K562 (cell line): ENCODE data around the gene DBNDD2. TPM values are rescaled to one million over a fixed set of nuclear protein-coding genes. Genes with fewer than 3 reads are reported as not detected.

Experiments
- ATF2 ChIP-seq: sonication (generic); formaldehyde crosslinking; IDR thresholded peaks from 2 replicates; pipeline ENCODE4 v1.8.1; 2022; ENCODE audit warnings: missing genetic modification reagents
- CBX1 ChIP-seq: sonication (generic); IDR thresholded peaks from 2 replicates; pipeline ENCODE4 v1.6.1; 2016; ENCODE audit warnings: antibody characterized with exemption, low read depth, mild to moderate bottlenecking
- CEBPB ChIP-seq: fragments of 450-650 bp; IDR thresholded peaks from 2 replicates; pipeline ENCODE4 v1.6.1; 2016; ENCODE audit warnings: missing genetic modification characterization, missing compliant biosample characterization
- CXXC5 ChIP-seq: fragments of 250-450 bp; sonication (Bioruptor Pico); IDR thresholded peaks from 2 replicates; pipeline ENCODE4 v1.8.0; 2022; ENCODE audit warnings: inconsistent platforms, mild to moderate bottlenecking, moderate library complexity
- FOSL1 ChIP-seq: fragments of 200-800 bp; sonication (Bioruptor generic); conservative IDR thresholded peaks from 2 replicates; pipeline ENCODE4 v1.6.1; 2016; ENCODE audit warnings: missing genetic modification characterization, missing compliant biosample characterization
- FOXP1 ChIP-seq: sonication (generic); formaldehyde crosslinking; IDR thresholded peaks from 2 replicates; pipeline ENCODE4 v1.8.0; 2022; ENCODE audit warnings: mild to moderate bottlenecking, missing genetic modification reagents
- HMGN3 ChIP-seq: IDR thresholded peaks from 2 replicates; pipeline ENCODE4 v1.6.1; 2011; ENCODE audit warnings: borderline replicate concordance, low read depth, mild to moderate bottlenecking, mixed read lengths, low read length; ENCODE audit not compliant: insufficient read length; ENCODE audit errors: extremely low read depth
- MCM5 ChIP-seq: fragments of 450-650 bp; IDR thresholded peaks from 2 replicates; pipeline ENCODE4 v1.6.1; 2016; ENCODE audit warnings: low read depth
- MEF2A ChIP-seq: IDR thresholded peaks from 2 replicates; pipeline ENCODE4 v1.6.1; 2011; ENCODE audit warnings: low read depth, mild to moderate bottlenecking, low read length, moderate library complexity; ENCODE audit not compliant: control insufficient read depth
- MLLT1 ChIP-seq, 2 experiments: fragments of 450-650 bp; IDR thresholded peaks; 2 replicates each; pipeline ENCODE4 v1.6.1; 2016
- MTA1 ChIP-seq: fragments of 450-650 bp; IDR thresholded peaks from 2 replicates; pipeline ENCODE4 v1.6.1; 2017; ENCODE audit warnings: borderline replicate concordance
- MYBL2 ChIP-seq, 2 experiments: fragments of 450-650 bp in 1 of 2; sonication (generic) in 1 of 2; formaldehyde crosslinking in 1 of 2; IDR thresholded peaks; 2 replicates each; pipeline versions ENCODE4 v1.6.1 to v1.8.1; 2017 to 2022; ENCODE audit warnings: borderline replicate concordance in 1 of 2, inconsistent platforms in 1 of 2, low read depth in 1 of 2, mild to moderate bottlenecking in 1 of 2, missing genetic modification reagents in 1 of 2, moderate library complexity in 1 of 2
- RFX5 ChIP-seq: IDR thresholded peaks from 2 replicates; pipeline ENCODE4 v1.6.1; 2011; ENCODE audit warnings: low read depth, mild to moderate bottlenecking, improper control_type of control experiment, low read length
- SRSF1 ChIP-seq: fragments of 200-400 bp; formaldehyde crosslinking; IDR thresholded peaks from 2 replicates; pipeline ENCODE4 v1.6.1; 2017; ENCODE audit warnings: mild to moderate bottlenecking, low read depth, low read length, moderate library complexity
- XRCC5 ChIP-seq: fragments of 200-400 bp; formaldehyde crosslinking; IDR thresholded peaks from 2 replicates; pipeline ENCODE4 v1.6.1; 2017; ENCODE audit warnings: low read depth, mild to moderate bottlenecking, low read length
- ZBTB8A ChIP-seq: fragments of 450-650 bp; IDR thresholded peaks from 2 replicates; pipeline ENCODE4 v1.6.1; 2018; ENCODE audit warnings: mild to moderate bottlenecking, moderate library complexity; ENCODE audit not compliant: partially characterized antibody
- ZBTB9 ChIP-seq: fragments of 450-650 bp; formaldehyde crosslinking; IDR thresholded peaks from 2 replicates; pipeline ENCODE4 v1.4.0; 2020; ENCODE audit warnings: mild to moderate bottlenecking, moderate library complexity
- ZFP36 ChIP-seq: fragments of 150-350 bp; IDR thresholded peaks from 2 replicates; pipeline ENCODE4 v1.6.1; 2018; ENCODE audit warnings: low read length, low read depth; ENCODE audit not compliant: partially characterized antibody
- ZNF277 ChIP-seq: fragments of 250-450 bp; sonication (Bioruptor Pico); IDR thresholded peaks from 2 replicates; pipeline ENCODE4 v1.8.0; 2022; ENCODE audit warnings: inconsistent platforms, mild to moderate bottlenecking, moderate library complexity, borderline replicate concordance
- ZNF436 ChIP-seq: fragments of 250-450, 450-650 bp; sonication (Bioruptor Pico); formaldehyde crosslinking; IDR thresholded peaks from 2 replicates; pipeline ENCODE4 v1.7.0; 2020; ENCODE audit warnings: mild to moderate bottlenecking
- ZNF551 ChIP-seq: fragments of 250-450 bp; sonication (Bioruptor Pico); IDR thresholded peaks from 2 replicates; pipeline ENCODE4 v1.5.0; 2021; ENCODE audit warnings: mild to moderate bottlenecking, moderate library complexity
- ZNF586 ChIP-seq: fragments of 450-650 bp; formaldehyde crosslinking; conservative IDR thresholded peaks from 2 replicates; pipeline ENCODE4 v1.4.0; 2020; ENCODE audit warnings: mild to moderate bottlenecking, moderate library complexity
- ZSCAN29 ChIP-seq: fragments of 450-650 bp; IDR thresholded peaks from 2 replicates; pipeline ENCODE4 v1.6.1; 2017
- polyA plus RNA-seq, 8 experiments: library from polyadenylated mRNA; depleted of rRNA in 4 of 8; stranded (reverse) in 5 of 8; unstranded in 3 of 8; fragments of >200 nt; fragmentation: Nextera tagmentation in 2 of 8; fragmentation: Illumina TruSeq in 1 of 8; extraction: Ambion mirVana in 2 of 8; extraction: Trizol in 1 of 8; gene quantifications; 2 replicates each; pipeline versions ENCODE4 v1.2.1 to v1.2.3, GENCODE V29; 2011 to 2014; ENCODE audit warnings: inconsistent platforms in 1 of 8, missing spikeins in 1 of 8
- total RNA-seq, 7 experiments: library from RNA; depleted of rRNA in 6 of 7; stranded (reverse); fragments of >200 nt in 6 of 7; fragmentation: Illumina TruSeq in 2 of 7; extraction: Trizol in 2 of 7; gene quantifications; 2 replicates each; pipeline versions ENCODE4 v1.2.1 to v1.2.3, GENCODE V29; 2011 to 2021; ENCODE audit warnings: low replicate concordance in 1 of 7

DBNDD2 gene
- total and polyA plus RNA-seq, 9 of the 15 experiments (the other 6 are each of a cell fraction or from before 2014, with no cell fraction given), result 12.8 to 64.0 (median 35.8) TPM

GRCh38 chr20:45427236-45428149, 19.4 kb downstream of the DBNDD2 start (continued):
- TF ChIP-seq MLLT1 (IDR thresholded peaks at IDR 0.05), result no peak
- TF ChIP-seq CBX1, result no peak
- TF ChIP-seq MEF2A, result no peak
- TF ChIP-seq MCM5, result no peak
- no peak for TF ChIP-seq ZNF551
- no peak for TF ChIP-seq ATF2 (CRISPR knock-in tag)
- no peak for TF ChIP-seq FOXP1
- no peak for TF ChIP-seq MYBL2 (IDR thresholded peaks at IDR 0.05; ENCODE audit: low read depth)
- TF ChIP-seq MYBL2 (CRISPR knock-in tag; IDR thresholded peaks at IDR 0.05; ENCODE audit: borderline replicate concordance), result no peak
- no peak for TF ChIP-seq ZBTB8A
- no peak for TF ChIP-seq ZNF277 (CRISPR knock-in tag)
- TF ChIP-seq MTA1, result no peak
- TF ChIP-seq SRSF1, result no peak
- TF ChIP-seq CEBPB (tag), result peak; percentile 83
- TF ChIP-seq RFX5, result no peak
- no peak for TF ChIP-seq XRCC5
- TF ChIP-seq ZFP36, result peak; percentile 70
- peak; percentile 74 for TF ChIP-seq CXXC5 (CRISPR knock-in tag)
- no peak for TF ChIP-seq ZBTB9 (CRISPR knock-in tag)
- no peak for TF ChIP-seq ZNF436 (CRISPR knock-in tag)
- no peak for TF ChIP-seq ZNF586
- no peak for TF ChIP-seq HMGN3
- TF ChIP-seq FOSL1, result no peak
- TF ChIP-seq ZSCAN29, result no peak
